Measurements from ENCODE around the gene CCDC54.

- TF ChIP-seq CTCF (IDR thresholded peaks at IDR 0.05; ENCODE audit: poor library complexity, severe bottlenecking) (no peak), POLR2AphosphoS5 (IDR thresholded peaks at IDR 0.05) (no peak), REST (IDR thresholded peaks at IDR 0.05; ENCODE audit: borderline replicate concordance) (no peak), EP300 (conservative IDR thresholded peaks at IDR 0.05; ENCODE audit: poor library complexity, severe bottlenecking) (no peak), EZH2 (IDR thresholded peaks at IDR 0.05; ENCODE audit: borderline replicate concordance, insufficient read depth, low read length, poor library complexity, severe bottlenecking) (no peak), RAD21 (conservative IDR thresholded peaks at IDR 0.05) (no peak), SMC3 (conservative IDR thresholded peaks at IDR 0.05; ENCODE audit: poor library complexity) (no peak), TAF1 (IDR thresholded peaks at IDR 0.05; ENCODE audit: low read depth) (no peak)
These were observed 44.6 kb downstream of the CCDC54 start for GRCh38 chr3:107421881-107422280.
